HG02610 (cell line): ENCODE data around the gene CNTNAP2.

Source experiments
- ATAC-seq: cut with Tn5 transposase; IDR thresholded peaks from one replicate; pipeline ENCODE4 v1.9.1; 2021; ENCODE audit warnings: mild to moderate bottlenecking, moderate library complexity; ENCODE audit not compliant: unreplicated experiment

CNTNAP2 gene

DNA sequence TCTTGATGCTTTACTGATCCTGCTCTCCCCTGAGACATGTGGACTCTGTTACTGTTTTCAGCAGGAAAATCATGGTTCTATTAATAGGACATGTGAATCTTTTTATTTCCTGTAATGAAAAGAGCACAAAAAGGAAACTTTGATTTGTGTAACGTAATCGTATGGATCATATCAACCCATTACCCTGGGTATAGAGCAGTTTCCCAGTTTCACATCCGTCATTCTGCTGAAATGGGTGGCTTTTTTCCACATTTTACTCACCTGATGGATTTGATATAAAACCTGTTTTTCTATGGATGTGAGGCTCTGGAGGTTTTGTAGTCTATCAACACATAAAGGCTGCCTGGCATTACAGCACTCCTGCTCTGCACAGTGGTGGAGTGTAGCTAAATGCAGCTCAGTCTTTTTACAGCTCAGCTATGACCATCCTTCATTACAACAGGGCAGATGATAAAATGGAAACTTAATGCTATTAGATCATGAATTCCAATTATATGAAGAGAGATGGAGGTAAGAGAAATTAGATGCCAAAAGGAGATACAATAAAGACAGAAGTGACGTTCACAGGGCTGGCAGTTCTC lies 1987.6 kb downstream of the CNTNAP2 start:
- ATAC-seq = no peak

DNA sequence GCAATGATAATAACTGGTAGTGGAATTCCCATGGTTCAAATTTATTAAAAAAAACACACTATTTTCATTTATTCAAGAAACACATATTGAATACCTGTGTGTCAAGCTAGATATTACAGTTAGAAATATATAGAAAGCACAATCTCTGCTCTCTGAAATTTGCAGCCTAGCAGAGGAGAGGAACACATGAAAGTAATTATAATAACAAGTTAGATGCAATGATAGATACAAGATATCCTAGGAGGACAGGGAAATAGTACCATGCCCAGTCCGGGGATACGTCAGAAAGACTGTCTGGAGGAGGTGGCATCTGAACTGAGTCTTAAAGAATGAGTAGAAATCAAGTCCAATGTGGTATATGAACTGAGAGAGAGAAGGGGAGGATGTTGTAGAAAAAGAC lies 1988.3 kb downstream of the CNTNAP2 start:
- no peak for ATAC-seq

DNA sequence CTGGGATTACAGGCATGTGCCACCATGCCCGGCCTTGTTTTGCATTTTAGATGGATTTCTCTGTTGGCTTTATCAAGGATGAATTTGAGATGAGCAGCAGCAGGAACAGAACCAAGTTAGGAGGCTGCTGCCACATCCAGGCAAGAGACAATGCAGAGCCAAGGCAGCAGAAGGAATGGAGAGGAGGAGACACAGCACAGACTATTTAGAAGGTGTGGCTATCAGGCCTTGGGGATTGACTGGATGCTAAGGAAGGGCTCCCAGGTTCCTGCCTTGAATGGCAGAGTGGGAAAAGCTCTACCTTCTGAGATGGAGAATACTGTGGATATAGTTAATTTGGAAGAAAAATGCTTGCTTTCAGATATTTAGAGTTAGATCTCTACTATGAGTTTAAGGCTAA lies 1989.3 kb downstream of the CNTNAP2 start:
- ATAC-seq = no peak

DNA sequence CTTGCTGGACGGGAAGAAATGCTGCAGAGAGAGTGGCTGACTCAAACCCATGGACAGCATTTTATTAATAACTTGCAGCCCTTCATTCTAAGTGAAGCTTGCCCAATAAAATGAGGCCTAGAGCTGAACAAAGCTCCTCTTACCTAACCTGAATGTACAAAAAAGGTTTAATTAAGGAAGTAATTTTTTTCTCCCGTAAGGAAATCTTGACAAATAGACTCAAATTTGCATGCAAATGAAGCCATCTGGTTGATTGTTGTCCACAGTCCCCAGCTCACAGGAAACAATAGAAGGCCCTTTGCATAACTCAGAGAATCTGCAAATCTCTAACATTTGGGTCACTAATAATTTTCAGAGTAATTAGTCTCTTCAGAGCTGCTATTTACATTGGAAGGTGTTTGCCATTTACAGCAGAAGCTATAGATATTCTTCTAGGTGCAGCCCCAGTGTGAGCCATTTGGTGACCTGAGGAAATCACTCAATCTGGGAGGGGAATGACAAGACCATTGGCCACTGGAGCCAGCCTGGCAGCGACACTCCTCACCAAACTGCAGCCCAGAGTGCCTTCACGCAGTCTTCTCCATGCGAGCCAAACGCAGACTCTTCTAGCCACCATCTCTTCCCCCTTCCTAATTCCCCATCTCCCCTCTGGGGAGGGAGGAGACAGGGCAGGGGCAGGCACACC lies 1991.0 kb downstream of the CNTNAP2 start:
- ATAC-seq = no peak

DNA sequence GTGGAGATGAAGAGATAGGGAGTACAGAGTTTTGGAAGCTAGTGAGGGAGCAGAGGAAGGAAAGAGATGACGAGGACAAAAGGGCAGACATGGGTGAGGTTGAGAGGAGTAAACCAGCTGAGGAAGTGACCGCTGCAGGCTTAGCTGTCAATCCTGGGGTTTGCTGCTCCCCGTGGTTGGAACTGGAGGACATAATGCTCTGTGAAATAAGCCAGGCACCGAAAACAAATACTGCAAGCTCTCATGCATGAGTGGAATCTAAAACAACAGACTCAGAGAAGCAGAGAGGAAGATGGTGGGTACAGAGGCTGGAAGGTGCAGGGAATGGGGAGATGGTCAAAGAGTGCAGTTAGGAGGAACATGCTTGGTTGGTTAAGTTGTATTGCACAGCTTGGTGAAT lies 1991.8 kb downstream of the CNTNAP2 start:
- ATAC-seq = no peak

DNA sequence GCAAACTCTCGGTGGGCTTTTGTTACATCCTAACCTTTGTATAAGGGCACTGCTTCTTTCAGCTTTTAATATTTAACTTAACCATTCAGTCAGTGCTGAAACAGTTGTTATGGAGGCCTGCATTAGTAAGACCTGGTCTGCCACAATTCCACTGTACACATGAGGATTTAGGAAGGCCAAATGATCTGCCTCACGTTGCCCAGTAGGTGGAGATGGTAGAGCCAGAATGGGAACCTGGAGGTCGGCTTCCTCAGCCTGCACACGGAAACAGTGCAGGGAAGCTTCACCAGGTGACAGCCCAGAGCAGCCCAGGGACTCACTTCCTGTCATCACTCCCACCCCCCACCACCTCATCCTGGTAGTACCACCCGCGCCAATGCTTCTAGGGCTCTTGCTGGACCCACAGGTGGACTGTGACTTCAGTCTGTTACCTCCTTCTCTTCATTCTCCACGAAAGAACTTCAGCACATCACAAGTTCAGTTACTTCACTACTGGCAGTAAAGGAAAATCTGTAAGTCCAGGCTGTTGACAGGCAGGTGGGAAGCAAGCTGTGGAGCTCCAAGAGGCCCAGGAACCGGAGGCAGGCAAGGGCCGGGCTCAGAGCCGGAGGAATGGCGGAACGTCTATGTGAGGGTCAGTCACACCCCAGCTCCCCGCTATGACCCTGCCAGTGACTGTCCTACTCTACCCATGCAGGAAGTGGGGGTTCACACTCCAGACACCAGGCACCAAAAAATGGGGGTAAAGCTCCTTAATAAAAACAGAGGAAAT lies 1993.7 kb downstream of the CNTNAP2 start:
- ATAC-seq = no peak

DNA sequence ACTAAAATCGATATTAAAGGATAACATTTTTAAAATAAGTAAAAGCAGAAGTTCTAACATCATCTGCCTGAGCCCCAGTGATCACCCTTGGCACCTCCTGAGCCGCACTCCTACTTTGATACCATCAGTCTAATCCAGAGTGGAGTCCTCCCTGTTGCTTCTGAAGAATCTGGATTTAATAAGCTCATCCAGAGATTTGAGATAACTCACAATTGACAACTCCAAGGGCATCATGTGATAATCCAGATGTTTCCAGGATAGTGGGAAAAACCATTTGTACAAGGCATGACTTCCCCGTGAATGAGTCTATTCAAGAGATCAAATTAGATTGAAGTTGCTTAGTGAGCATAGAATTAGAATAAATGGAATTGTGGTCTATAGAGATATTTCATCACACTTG lies 1998.2 kb downstream of the CNTNAP2 start:
- no peak for ATAC-seq

DNA sequence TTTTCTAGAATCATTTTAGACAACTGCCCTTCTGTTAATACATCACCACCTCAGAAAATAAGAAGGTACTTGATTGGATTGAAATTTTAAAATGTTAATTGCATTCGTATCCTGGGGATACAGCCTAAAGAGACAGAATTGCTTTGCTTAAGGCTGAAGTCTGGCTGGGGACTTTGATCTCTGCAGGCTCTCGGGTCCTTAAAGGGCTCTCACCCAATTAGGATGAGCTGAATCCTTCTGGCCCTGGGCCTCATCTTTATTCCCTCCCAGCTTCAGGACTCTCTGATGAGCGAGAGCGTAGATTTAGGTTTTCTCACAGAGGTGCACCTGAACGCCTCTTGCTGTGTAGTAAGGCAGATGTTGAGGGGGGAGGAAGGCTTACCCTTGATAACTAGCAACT lies 1998.7 kb downstream of the CNTNAP2 start:
- no peak for ATAC-seq

DNA sequence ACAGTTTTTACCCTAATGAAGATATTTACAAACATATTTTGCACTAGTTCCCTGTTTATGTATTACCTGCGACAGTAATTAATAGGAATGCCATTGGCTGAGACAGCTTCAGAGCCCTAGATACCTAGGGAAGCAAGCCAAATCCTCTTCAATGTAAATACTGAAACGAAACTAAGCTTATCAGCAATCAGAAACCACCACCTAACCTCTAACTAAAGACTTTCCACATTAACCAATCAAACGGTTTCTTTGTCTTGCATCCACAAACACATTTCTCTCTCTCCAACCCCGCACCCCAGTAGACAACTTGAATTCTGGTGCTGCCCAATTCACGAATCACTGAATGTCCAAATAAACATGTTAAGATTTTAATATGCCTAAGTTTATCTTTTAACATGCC lies 1999.6 kb downstream of the CNTNAP2 start:
- ATAC-seq = no peak

DNA sequence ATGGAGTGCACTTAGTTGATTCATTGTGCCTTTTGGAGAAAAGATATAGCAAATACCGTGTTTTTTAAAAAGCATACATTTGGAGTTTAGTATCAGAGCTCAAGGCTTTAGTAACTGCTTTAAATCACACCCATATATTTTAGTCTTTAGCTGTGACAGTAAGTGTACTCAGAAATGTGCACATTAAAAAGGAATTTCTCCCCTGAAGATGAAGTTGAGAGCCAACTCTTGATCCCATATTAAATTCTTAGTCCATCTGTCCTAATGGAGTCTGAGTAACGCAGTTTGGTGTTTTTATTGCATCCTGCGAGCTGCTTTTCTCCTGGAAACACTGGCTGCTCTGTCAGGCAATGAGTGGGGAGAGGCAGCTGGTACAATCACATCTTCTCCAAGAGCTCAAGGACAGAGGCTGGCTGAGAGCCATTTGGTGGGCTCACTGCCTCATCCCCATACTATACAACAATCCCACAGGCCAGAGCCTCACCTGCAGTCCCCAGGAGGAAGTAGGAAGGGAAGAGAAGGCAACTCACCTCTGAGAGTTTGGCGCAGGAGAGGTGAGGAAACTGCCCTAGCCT lies 2000.3 kb downstream of the CNTNAP2 start:
- ATAC-seq = no peak

DNA sequence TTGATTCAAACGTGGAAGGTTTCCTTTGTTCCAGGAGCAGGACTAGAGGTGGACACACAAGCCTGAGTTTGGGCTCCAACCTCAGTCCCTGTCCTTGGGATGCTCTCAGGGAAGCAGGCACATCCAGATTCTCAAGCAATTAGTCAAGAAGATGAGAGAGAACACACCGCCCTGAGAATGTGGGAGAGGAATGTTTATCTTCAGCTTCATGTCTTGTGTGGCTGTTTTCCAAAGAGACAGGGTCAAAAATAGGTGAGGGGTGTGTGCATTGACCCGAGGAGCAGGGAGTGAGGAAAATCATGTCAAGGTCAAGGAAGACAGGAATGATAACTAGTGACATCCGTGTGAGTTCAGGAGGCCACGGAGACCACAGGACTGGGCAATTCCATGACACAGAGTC lies 2001.8 kb downstream of the CNTNAP2 start:
- ATAC-seq = no peak

DNA sequence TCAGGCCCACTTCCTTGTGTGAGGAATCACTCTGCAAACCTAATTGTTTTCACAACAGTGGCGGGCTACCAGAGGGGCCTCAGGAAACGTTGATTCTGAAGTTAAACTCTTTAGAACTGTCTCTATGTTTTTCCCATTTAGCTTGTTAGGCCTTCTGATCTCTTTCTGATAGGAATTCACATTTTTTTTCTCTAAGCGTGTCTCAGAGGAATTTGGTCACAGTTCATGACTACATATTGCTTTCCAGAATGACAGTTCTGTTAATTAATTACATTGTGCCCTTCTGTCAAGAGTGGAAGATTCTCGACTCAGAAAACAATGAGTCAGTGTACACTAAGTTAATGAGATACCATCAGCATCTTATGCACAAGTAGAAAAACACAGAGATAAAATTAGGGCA lies 2004.8 kb downstream of the CNTNAP2 start:
- ATAC-seq = no peak

DNA sequence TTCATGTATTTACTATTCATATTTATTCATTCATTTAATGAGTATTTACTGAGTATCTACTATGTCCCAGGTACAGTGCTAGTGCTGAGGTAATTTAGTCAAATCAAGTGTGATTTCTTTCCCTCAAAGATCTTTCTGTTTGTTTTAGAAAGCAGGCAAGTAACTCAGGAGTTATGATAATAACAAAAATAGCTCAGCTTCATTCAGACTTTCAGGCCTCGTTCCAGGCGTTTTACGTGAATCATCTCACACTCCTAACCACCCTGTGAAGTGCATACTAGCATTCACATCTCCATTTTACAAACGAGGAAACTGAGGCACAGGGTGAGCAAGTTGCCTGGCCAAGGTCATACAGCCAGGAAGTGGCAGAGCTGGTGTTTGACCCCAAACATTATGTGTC lies 2005.2 kb downstream of the CNTNAP2 start:
- no peak for ATAC-seq

DNA sequence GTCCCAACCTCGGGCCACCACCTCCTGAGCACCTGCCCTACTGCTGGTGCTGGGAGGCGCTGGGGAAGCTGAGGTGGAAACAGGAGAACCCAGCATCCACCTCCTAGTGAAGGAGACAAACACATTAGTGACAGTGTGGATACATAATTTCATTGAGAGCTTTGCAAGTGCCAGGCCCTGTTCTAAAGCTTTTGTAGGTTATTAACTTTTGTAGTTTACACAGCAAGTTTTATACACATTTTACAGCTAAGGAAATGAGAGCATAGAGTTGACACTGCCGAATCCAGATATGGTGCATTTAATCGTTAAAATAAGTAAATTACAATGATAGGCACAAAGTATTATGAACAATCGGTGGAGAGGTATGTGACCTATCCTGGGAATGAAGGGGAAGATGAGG lies 2007.9 kb downstream of the CNTNAP2 start:
- no peak for ATAC-seq

DNA sequence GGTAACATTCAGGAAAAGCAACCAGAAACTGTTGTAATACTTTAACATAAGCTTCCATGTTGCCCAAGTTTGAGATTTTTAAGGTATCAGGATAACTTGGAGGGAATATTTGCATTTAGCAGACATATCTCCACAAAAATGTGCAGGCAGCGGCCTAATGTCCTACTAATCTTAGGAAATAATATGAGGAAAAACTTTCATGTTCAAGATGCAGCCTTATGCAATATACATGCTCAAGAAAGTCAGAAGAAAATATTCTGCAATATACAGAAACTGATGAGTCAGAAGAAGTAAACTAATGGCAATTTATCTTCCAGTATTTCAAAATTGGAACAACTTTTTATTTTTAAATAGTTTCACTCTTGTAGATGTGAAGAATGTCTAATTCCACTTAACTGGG lies 2010.8 kb downstream of the CNTNAP2 start:
- no peak for ATAC-seq

DNA sequence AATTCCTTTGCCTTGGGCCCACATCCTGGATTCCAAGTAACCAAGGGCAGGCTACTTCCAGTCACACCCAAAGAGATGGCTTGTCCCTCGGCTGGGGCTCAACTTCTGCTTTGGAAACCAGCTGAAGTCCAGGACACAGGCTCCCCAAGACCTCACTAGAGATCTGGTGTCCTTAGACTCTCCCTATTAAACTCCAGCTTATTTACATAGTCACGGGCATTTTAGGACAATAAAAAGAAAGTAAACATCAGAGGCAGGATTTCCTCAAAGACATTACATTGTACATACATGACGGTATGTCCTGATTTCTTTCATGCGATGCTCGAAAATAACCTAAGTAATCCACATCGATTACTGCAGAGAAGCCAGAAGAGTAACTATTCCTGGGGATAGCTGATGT lies 2012.4 kb downstream of the CNTNAP2 start:
- no peak for ATAC-seq

DNA sequence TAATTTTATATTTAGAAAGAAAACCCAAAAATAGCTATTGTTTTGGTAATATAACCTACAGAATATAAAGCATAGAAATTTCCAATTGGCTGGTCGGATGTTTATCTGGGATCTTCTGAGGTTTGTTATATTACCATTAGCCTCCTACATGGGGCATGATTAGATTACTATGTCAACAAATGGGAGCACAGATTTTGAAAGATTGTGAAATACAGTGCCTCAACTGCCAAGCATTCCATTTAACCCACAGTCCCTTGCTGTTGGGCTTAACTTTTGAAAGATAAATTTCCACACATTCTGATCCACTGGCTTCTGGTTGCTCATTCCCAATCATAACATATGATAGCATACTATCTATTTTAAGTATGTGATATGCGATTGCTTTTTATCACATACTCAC lies 2018.5 kb downstream of the CNTNAP2 start:
- ATAC-seq = no peak

DNA sequence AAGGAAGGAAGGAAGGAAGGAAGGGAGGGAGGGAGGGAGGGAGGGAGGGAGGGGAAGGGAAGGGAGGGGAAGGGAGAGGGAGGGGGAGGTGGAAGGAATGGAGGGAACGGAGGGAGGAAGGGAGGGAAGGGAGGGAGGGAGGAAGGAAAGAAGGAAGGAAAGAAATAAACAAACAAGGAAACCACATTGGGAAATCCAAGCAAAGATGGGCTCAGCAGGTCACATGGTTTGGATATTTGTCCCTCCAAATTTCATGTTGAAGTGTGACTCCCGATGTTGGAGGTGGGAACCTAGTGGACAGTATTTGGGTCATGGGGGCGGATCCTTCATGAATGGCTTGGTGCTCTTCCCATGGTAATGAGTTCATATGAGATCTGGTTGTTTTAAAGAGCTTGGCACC lies 2019.4 kb downstream of the CNTNAP2 start:
- ATAC-seq = no peak

DNA sequence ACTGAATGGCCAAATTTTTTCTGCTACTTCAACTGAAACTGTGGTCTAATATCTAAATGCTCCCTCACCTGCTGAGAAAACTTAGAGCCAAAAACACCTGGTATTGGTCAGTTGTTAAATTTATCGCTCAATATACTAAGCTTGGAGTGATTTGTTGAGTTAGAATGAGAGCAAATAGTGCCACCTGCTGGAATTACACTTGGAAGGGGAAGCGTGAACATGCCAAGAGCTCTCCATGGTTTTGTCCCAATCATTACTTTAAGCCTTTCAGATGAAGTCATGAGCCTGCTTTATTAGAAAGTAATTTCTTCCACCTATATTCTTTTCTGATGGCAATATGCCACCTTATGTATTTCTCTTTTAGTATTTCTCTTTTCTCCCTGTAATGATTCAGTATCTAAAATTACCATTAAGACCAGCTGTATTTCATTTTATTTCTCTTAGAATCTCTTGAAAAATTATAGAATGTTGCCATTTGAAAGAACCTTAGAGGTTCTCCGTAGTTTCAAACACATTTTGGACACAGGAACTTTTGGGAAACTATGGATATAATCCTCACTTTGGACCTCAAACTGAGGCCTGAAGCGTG lies 2026.2 kb downstream of the CNTNAP2 start:
- no peak for ATAC-seq

DNA sequence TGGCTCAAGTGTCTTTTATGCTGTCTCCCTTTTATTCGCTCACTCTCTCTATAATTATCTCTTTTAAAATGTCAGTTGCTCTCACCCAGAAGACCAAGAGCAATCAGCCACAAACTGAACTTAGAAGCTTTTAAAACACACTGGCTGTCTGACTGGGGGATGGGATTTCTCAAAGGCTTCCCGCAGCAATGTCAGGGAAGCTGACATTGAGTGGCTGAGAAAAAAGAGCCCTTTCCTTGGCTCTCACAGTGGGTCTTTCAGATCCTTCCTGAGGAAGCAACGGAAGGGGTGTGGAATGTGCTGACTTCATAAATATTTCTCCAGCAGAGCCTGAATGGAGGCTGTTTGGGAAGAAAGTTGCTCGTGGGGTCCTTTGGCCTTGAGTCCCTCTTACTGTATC lies 2028.2 kb downstream of the CNTNAP2 start:
- ATAC-seq = no peak

DNA sequence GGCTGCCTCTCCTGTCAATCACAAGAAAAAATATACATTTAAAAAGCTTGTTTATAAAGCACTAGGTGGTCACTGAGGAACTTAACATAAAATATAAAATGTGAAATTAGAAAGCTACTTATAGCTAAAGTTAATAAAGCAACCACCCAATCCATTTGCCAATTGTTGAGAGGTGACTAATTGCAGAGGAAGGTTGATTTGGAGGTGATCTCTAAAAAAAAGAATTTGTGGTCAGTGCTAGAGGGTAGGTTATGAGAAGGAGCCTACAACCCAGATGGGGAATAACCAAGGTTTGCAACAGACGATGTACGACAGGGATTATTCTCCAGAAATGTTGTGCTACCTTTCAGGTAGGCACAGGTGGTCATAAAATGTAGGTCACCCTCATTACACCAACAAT lies 2029.7 kb downstream of the CNTNAP2 start:
- no peak for ATAC-seq

DNA sequence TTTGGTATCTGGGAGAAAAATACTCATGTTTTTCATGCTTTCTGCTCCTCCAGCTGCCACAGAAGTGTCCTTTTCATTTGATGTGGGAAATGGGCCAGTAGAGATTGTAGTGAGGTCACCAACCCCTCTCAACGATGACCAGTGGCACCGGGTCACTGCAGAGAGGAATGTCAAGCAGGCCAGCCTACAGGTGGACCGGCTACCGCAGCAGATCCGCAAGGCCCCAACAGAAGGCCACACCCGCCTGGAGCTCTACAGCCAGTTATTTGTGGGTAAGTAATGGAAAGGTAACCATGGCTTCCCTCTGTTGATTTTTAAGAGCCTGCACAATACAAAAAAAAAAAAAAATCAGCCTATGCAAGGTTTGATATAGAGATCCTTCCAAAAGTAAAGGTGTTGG lies 2030.8 kb downstream of the CNTNAP2 start:
- ATAC-seq = no peak
